Measurements from ENCODE around the gene AGAP2.

The AGAP2 gene

GRCh38 chr12:57756406-57757341, 18.1 kb upstream of the AGAP2 start (continued):
- TF ChIP-seq CTCF (tag by site-specific recombination; IDR thresholded peaks at IDR 0.05), result peak; percentile 80
- peak; percentile 54; the same call in 1 of the 2 replicates for TF ChIP-seq PATZ1 (tag by site-specific recombination; IDR thresholded peaks at IDR 0.05)
- TF ChIP-seq ZBTB17 (tag by site-specific recombination; IDR thresholded peaks at IDR 0.05), result peak; percentile 58; the same call in 1 of the 2 replicates
- TF ChIP-seq BCL11B (tag by site-specific recombination; IDR thresholded peaks at IDR 0.05; ENCODE audit: low read depth), result no peak

- ChIA-PET CTCF (interaction anchor here (0.6 to 2.4 kb wide), 8 partner anchors 10 to 151 kb away, joined by 3 to 26 read pairs (median 4); partner anchors contain the start of genes CYP27B1, EEF1AKMT3 and METTL1), POLR2A (interaction anchor here (0.7 to 2.0 kb wide), 4 partner anchors 8 to 16 kb away, joined by 3 to 8 read pairs (median 5); partner anchors contain the start of genes CYP27B1, EEF1AKMT3, METTL1 and TSPAN31)
- H3K9me3 ChIP-seq (ENCODE audit: control insufficient read depth, insufficient read depth, low read depth, low read length), result no peaks in the 10 kb centered on the region
- H3K36me3 ChIP-seq (ENCODE audit: control insufficient read depth in 2 of 2, insufficient read depth in 1 of 2, low read length in 2 of 2), result peaks cover 10 to 45% of the 10 kb centered on the region in 2 experiments
- peak overlapping the region; percentile 63 for H3K4me3 ChIP-seq (ENCODE audit: low read depth, low read length)
- peak overlapping the region; percentile 69; the same call in 1 of the 2 replicates for H3K27ac ChIP-seq (ENCODE audit: extremely low read depth, low read depth, low read length)
- H3K4me1 ChIP-seq (ENCODE audit: control insufficient read depth, insufficient read depth, low read length), result peaks cover 16% of the 10 kb centered on the region
- TF ChIP-seq ZBTB7A (tag by site-specific recombination; IDR thresholded peaks at IDR 0.05; ENCODE audit: low read depth), result 0 out of 2 replicates have a peak, but pooled peaks have one; percentile 22
- TF ChIP-seq SETDB1 (IDR thresholded peaks at IDR 0.05; ENCODE audit: insufficient read length, low read length), result no peak
- TF ChIP-seq PRDM2 (tag by site-specific recombination; IDR thresholded peaks at IDR 0.05; ENCODE audit: borderline replicate concordance), result no peak
- peak; percentile 82 for TF ChIP-seq ZBTB26 (tag by site-specific recombination; optimal IDR thresholded peaks at IDR 0.05)
- TF ChIP-seq KLF17 (tag by site-specific recombination; IDR thresholded peaks at IDR 0.05), result no peak
- no peak for TF ChIP-seq ZNF366 (tag by site-specific recombination; conservative IDR thresholded peaks at IDR 0.05)
- no peak for TF ChIP-seq ZNF510 (tag by site-specific recombination; IDR thresholded peaks at IDR 0.05; ENCODE audit: insufficient replicate concordance)
- TF ChIP-seq MZF1 (tag by site-specific recombination; IDR thresholded peaks at IDR 0.05; ENCODE audit: borderline replicate concordance), result no peak
- no peak for TF ChIP-seq ZNF140 (tag by site-specific recombination; IDR thresholded peaks at IDR 0.05)
- peak; percentile 49; the same call in 1 of the 2 replicates for TF ChIP-seq KLF8 (tag by site-specific recombination; IDR thresholded peaks at IDR 0.05)
- 0 out of 2 replicates have a peak, but pooled peaks have one; percentile 22 for TF ChIP-seq ZBTB11 (tag by site-specific recombination; conservative IDR thresholded peaks at IDR 0.05; ENCODE audit: low read depth)
Observed at GRCh38 chr12:57755454-57756372, 17.2 kb upstream of the AGAP2 start.
